Endothelial cell of umbilical vein (primary cell): ENCODE measurements around the gene RNF113B. TPM values are rescaled to one million over a fixed set of nuclear protein-coding genes. Genes with fewer than 3 reads are reported as not detected.

Experiments used
- BruUV-seq: library from RNA; stranded (reverse); fragments of 400-500 nt; replicated peaks from 2 replicates; lab custom pipeline; 2021; lab: Mats Ljungman, UMichigan
- CTCF ChIA-PET: fragments of 300-600, 350-600 bp; sonication (Branson Sonifier 250); formaldehyde crosslinking; loops from one replicate; lab custom pipeline; 2021; ENCODE audit warnings: antibody characterized with exemption, inconsistent platforms; lab: Charles Lee
- POLR2A ChIA-PET: fragments of 300-600, 350-600 bp; sonication (Branson Sonifier 250); formaldehyde crosslinking; loops from one replicate; lab custom pipeline; 2021; ENCODE audit warnings: antibody characterized with exemption, inconsistent platforms; lab: Charles Lee
- DNase-seq: peaks from one replicate; pipeline ENCODE4 v3.0.0-alpha.2; 2011; ENCODE audit warnings: low read depth, low spot score
- FAIRE-seq: peaks from 2 replicates; lab custom pipeline; 2011; peaks lifted over from hg19 to GRCh38; lab: Jason Lieb, UNC
- H2AFZ ChIP-seq: 2 replicates; pipeline ENCODE4 v1.6.0; 2012; ENCODE audit warnings: low read depth, low read length, control low read depth, inconsistent platforms
- H3K27ac ChIP-seq: 2 replicates; pipeline ENCODE4 v1.5.1; 2011; ENCODE audit warnings: low read depth, mild to moderate bottlenecking, control low read depth, low read length, moderate library complexity; ENCODE audit not compliant: insufficient read depth
- H3K27me3 ChIP-seq, 2 experiments: 2 replicates each; pipeline versions ENCODE4 v1.6.0 to v1.6.1; 2011; ENCODE audit warnings: low read length in 2 of 2, mixed read lengths in 1 of 2; ENCODE audit not compliant: control insufficient read depth in 2 of 2, insufficient read depth in 2 of 2
- H3K36me3 ChIP-seq, 2 experiments: 2 replicates in 1 of 2; 3 replicates in 1 of 2; pipeline ENCODE4 v1.5.1; 2011; ENCODE audit warnings: low read length in 2 of 2, mild to moderate bottlenecking in 1 of 2, moderate library complexity in 1 of 2; ENCODE audit not compliant: control insufficient read depth in 2 of 2, insufficient read depth in 2 of 2; ENCODE audit errors: extremely low read depth in 1 of 2
- H3K4me1 ChIP-seq: 3 replicates; pipeline ENCODE4 v1.5.1; 2011; ENCODE audit warnings: mild to moderate bottlenecking, low read length; ENCODE audit not compliant: control insufficient read depth, insufficient read depth; ENCODE audit errors: extremely low read depth
- H3K4me2 ChIP-seq: 2 replicates; pipeline ENCODE4 v1.6.1; 2011; ENCODE audit warnings: low read length, control low read depth, mixed read lengths; ENCODE audit not compliant: insufficient read depth
- H3K4me3 ChIP-seq, 3 experiments: fragments of 200-600 bp in 1 of 3; sonication (generic), shearing (Covaris generic) in 1 of 3; replicated peaks in 1 of 3; 2 replicates each; pipeline ENCODE4 v1.5.1; 2011 to 2016; ENCODE audit warnings: control low read depth in 3 of 3, low read length in 3 of 3, mild to moderate bottlenecking in 2 of 3, inconsistent platforms in 1 of 3, low read depth in 1 of 3, moderate library complexity in 1 of 3; ENCODE audit not compliant: insufficient read depth in 1 of 3
- H3K79me2 ChIP-seq: 2 replicates; pipeline ENCODE4 v1.6.0; 2012; ENCODE audit warnings: low read length, inconsistent platforms; ENCODE audit not compliant: control insufficient read depth, insufficient read depth
- H3K9ac ChIP-seq: replicated peaks from 2 replicates; pipeline ENCODE3; 2011; ENCODE audit warnings: low read length, control low read depth; ENCODE audit not compliant: insufficient read depth; ENCODE audit errors: extremely low read depth
- H3K9me1 ChIP-seq: replicated peaks from 3 replicates; pipeline ENCODE4 v1.6.0; 2011; ENCODE audit warnings: mild to moderate bottlenecking, low read length; ENCODE audit not compliant: control insufficient read depth, insufficient read depth; ENCODE audit errors: extremely low read depth
- H3K9me3 ChIP-seq: replicated peaks from 2 replicates; pipeline ENCODE4 v1.5.1; 2012; ENCODE audit warnings: low read length, inconsistent platforms; ENCODE audit not compliant: control insufficient read depth, insufficient read depth
- H4K20me1 ChIP-seq: replicated peaks from 2 replicates; pipeline ENCODE3; 2011; ENCODE audit warnings: mild to moderate bottlenecking, low read length; ENCODE audit not compliant: control insufficient read depth, insufficient read depth; ENCODE audit errors: extremely low read depth
- CTCF ChIP-seq, 2 donors: IDR thresholded peaks; 1 replicate in 1 of 2; 2 replicates in 1 of 2; pipeline ENCODE4 v1.5.1; 2011; ENCODE audit warnings: low read length in 2 of 2, mild to moderate bottlenecking in 2 of 2, moderate library complexity in 2 of 2, control low read depth in 1 of 2, inconsistent platforms in 1 of 2, low read depth in 1 of 2; ENCODE audit not compliant: insufficient read depth in 1 of 2; ENCODE audit errors: extremely low read depth in 1 of 2
- EZH2 ChIP-seq: IDR thresholded peaks from 2 replicates; pipeline ENCODE4 v1.6.1; 2012; ENCODE audit warnings: borderline replicate concordance, low read depth, mild to moderate bottlenecking, moderate library complexity, low read length, inconsistent platforms; ENCODE audit not compliant: severe bottlenecking
- FOS ChIP-seq: IDR thresholded peaks from 2 replicates; pipeline ENCODE4 v1.6.1; 2011; ENCODE audit warnings: mild to moderate bottlenecking, low read length, moderate library complexity, borderline replicate concordance; ENCODE audit not compliant: insufficient read depth
- GATA2 ChIP-seq: IDR thresholded peaks from 2 replicates; pipeline ENCODE4 v1.7.0; 2011; ENCODE audit warnings: low read depth, mild to moderate bottlenecking, moderate library complexity, mixed read lengths, low read length; ENCODE audit not compliant: insufficient read length, insufficient read depth
- JUN ChIP-seq: IDR thresholded peaks from 2 replicates; pipeline ENCODE4 v1.6.1; 2011; ENCODE audit warnings: borderline replicate concordance, low read depth; ENCODE audit not compliant: insufficient read length, insufficient read depth
- MYC ChIP-seq: IDR thresholded peaks from one replicate; pipeline ENCODE4 v1.6.1; 2011; ENCODE audit warnings: mild to moderate bottlenecking, low read depth, low read length
- POLR2A ChIP-seq: IDR thresholded peaks from 2 replicates; pipeline ENCODE4 v1.6.1; 2012; ENCODE audit warnings: low read depth, mild to moderate bottlenecking, control low read depth, low read length
- POLR2AphosphoS5 ChIP-seq: IDR thresholded peaks from 2 replicates; pipeline ENCODE4 v1.6.1; 2012; ENCODE audit warnings: low read depth, mild to moderate bottlenecking, control low read depth, low read length, moderate library complexity; ENCODE audit not compliant: insufficient read depth
- dilution Hi-C: fragments of 300-500 bp; cut with MboI; formaldehyde crosslinking; loops from one replicate; pipeline ENCODE4 v1.15.0; 2019; ENCODE audit warnings: low sequenced_read_pairs; ENCODE audit not compliant: extremely low pct_ligation_motif_present
- intact Hi-C: fragments of 100-400 bp; cut with micrococcal nuclease; formaldehyde crosslinking; loops from one replicate; pipeline ENCODE4 v1.10.0; 2022
- polyA plus RNA-seq, 4 experiments: library from polyadenylated mRNA; depleted of rRNA in 3 of 4; stranded (reverse) in 3 of 4; unstranded in 1 of 4; fragments of >200 nt; gene quantifications; 2 replicates each; pipeline versions ENCODE4 v1.2.1 to v1.2.3, GENCODE V29; 2011 to 2012; ENCODE audit warnings: missing spikeins in 1 of 4
- total RNA-seq: library from RNA; stranded (reverse); gene quantifications from 2 replicates; pipeline ENCODE4 v1.2.3, GENCODE V29; 2021
- TF ChIP-seq, protein P1 (sequence below): IDR thresholded peaks from 2 replicates; pipeline ENCODE4 v1.6.1; 2011; ENCODE audit not compliant: insufficient read depth, insufficient read length

The RNF113B gene
- total and polyA plus RNA-seq, 2 donors (not counting 3 experiments of a cell fraction or from before 2014, with no cell fraction given) = not detected

- no peak overlapping the region for H3K4me2 ChIP-seq
- CTCF ChIA-PET = interaction anchor here (1.0 kb wide), 1 partner anchor 22 kb away, joined by 3 read pairs; no protein-coding TSS in a partner anchor
- no peaks in the 10 kb centered on the region for H3K9me3 ChIP-seq
- FAIRE-seq (no peak), DNase-seq (no peak)
- intact Hi-C loops = no loop called here
- H3K4me3 ChIP-seq = no peak overlapping the region
- H3K79me2 ChIP-seq = peaks cover 4% of the 10 kb centered on the region
- H2AFZ ChIP-seq = no peak overlapping the region
- dilution Hi-C loops = no loop called here
- no TSS peak for BruUV-seq
- POLR2A ChIA-PET = no interaction called here
- H3K9me1 ChIP-seq = no peaks in the 10 kb centered on the region
- H3K27me3 ChIP-seq = no peaks in the 10 kb centered on the region
- H3K9ac ChIP-seq = no peak overlapping the region
- no peaks in the 10 kb centered on the region for H3K4me1 ChIP-seq
- H3K27ac ChIP-seq = no peak overlapping the region
- H4K20me1 ChIP-seq = no peaks in the 10 kb centered on the region
- TF ChIP-seq POLR2A (no peak), POLR2AphosphoS5 (no peak), MYC (no peak), CTCF (IDR thresholded peaks at IDR 0.05; ENCODE audit: extremely low read depth in 1 of 2, insufficient read depth in 1 of 2, low read depth in 1 of 2, low read length in 2 of 2) (no peak)
- H3K36me3 ChIP-seq = no peaks in the 10 kb centered on the region
Observed at GRCh38 chr13:98195054-98195791, 18.2 kb upstream of the RNF113B start.

DNA sequence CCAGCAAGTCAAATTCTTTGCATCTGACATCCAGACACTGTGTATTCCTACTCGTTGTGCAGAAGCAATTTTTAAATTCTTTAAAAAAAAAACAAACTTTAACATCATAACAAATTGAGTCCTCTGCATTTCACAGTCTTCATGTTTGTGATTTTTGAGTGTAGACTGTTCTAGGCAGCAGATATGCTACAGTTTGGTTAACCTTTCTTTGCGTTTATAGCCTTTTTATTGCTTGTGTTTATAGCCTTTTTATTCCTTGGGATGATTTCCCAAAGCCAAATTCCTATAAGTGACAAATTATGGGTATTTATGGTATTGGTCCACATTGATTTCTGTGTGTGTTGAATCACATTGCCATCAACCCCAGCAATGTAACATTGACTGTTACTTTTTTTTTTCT, 14.9 kb upstream of the RNF113B start:
- no peak overlapping the region for H2AFZ ChIP-seq
- H3K4me2 ChIP-seq = no peak overlapping the region
- H3K4me1 ChIP-seq = no peaks in the 10 kb centered on the region
- H3K79me2 ChIP-seq = peaks cover 8% of the 10 kb centered on the region
- no peaks in the 10 kb centered on the region for H3K9me3 ChIP-seq
- no TSS peak for BruUV-seq
- H3K27ac ChIP-seq = no peak overlapping the region
- FAIRE-seq (no peak), DNase-seq (no peak)
- no peaks in the 10 kb centered on the region for H3K9me1 ChIP-seq
- ChIA-PET CTCF (interaction anchor here (0.6 kb wide), 1 partner anchor 142 kb away, joined by 3 read pairs; no protein-coding TSS in a partner anchor), POLR2A (no interaction called here)
- peaks cover 3% of the 10 kb centered on the region for H4K20me1 ChIP-seq
- intact Hi-C loops = no loop called here
- H3K36me3 ChIP-seq = no peaks in the 10 kb centered on the region
- TF ChIP-seq POLR2AphosphoS5 (no peak), CTCF (IDR thresholded peaks at IDR 0.05; ENCODE audit: extremely low read depth in 1 of 2, insufficient read depth in 1 of 2, low read depth in 1 of 2, low read length in 2 of 2) (no peak), FOS (no peak), POLR2A (no peak), EZH2 (no peak), MYC (no peak), GATA2 (no peak), JUN (no peak)
- TF ChIP-seq, protein P1, sequence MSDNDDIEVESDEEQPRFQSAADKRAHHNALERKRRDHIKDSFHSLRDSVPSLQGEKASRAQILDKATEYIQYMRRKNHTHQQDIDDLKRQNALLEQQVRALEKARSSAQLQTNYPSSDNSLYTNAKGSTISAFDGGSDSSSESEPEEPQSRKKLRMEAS = no peak
- no peaks in the 10 kb centered on the region for H3K27me3 ChIP-seq
- dilution Hi-C loops = no loop called here
- H3K9ac ChIP-seq = no peak overlapping the region
- H3K4me3 ChIP-seq = no peak overlapping the region
